ENCODE results near the gene RIF1.

The RIF1 gene

DNA sequence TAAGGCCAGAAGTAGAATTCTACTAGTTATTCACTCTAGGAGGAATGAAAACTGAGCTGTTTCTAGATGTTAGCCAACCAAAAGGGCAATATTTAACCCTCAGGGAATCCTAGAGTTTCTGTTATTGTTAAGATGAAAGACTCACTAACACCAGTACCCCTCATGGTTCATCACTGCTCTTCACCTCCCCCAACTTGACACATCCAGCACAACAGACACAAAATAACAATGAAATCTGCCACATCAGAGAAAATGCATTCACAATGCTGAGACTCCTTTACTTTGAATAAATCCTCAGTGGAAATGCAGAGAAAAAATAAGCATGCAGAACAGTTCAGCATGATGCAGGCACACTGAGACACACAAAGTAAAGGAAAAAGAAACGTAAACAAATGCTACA is 111.3 kb downstream of the RIF1 start:
- no peak for DNase-seq

DNA sequence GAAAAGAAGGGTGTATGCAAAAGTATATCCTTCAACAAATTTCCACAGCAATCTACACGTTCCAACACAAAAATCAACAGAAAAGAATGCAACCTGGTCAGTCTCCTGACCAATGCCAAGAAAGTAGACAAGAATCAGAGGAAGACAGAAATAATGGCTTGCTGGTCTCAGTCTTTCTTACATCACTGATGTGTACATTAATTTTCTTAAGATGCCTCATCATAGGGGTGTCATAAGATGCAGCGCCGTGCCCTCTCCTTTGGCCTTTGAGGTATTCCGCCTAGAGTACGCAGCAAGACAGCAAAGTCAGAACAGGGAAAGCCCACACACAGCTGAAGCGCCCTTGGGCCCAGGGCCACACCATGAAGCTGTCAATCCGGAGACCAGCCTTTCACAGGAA is 112.9 kb downstream of the RIF1 start:
- DNase-seq = no peak

DNA sequence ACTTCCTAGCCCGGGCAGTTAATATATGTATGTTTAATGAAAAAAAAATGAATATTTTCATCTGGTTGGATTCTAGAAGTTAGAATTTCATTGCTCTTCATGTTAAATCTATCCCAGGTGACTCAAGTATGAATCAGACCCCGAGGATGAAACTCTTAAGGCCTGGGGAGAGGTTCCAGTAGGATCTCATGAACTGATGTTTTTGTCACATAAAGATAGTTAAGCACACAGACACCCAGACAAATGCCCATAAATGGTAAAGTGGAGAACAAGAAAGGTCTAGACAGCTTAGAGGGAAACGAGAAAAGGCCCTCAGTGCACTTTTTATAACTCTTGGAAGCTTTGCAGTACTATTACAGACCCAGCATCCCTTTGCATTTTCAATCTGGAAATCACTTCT is 114.1 kb downstream of the RIF1 start:
- DNase-seq = no peak

DNA sequence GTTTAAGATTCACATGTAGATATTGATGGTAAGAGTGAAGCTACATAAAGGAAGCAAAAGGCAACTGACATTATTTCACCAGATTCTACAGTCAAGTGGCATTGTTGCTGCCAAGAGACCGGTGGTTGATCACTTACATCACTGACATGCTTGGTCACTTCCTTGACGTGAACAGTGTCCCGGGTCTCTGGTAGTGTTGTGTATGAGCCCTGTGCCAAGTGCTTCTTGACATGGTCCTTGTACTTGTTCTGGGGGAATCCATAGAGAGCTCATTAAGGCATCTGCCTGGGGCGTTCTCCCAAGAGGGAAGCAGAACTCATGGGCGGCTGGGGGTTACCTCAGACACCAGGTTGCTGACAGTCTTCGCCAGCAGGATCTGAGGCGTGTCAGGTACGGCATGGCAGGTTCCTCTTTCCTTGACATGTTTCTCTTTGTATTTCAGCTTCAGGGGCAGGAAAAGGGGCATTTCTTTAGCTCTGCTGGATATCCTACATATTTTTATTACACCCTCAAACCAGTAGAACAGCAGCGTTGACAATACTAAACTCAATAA is 116.2 kb downstream of the RIF1 start:
- DNase-seq = no peak

DNA sequence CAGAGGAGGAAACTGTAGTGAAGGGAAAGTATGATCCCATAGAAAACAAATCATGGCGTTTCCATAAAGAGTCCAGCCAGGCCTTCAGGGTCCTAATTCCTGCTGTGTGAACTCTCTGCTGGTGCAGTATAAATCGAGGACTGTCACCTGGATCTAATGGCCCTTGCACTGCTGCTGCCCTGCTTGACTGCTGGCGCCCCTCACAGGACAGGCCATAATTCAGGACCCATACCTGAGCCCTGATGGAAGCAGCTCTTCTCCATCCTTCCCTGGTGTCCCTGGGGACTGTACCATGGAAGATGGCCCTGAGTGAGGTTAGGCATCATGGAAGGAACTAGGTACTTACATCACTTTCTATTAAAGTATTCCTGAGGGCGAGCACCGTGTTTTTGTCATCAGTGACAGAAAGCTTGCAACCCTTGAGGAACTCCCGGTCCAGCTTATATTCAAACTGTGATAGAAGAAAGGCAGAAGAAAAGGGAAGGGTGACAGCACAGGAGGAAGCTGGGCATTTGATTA is 116.9 kb downstream of the RIF1 start:
- DNase-seq = no peak
